ENCODE data around the gene MYT1.

Gene MYT1

GRCh38 chr20:64140061-64140931 is 24.0 kb upstream of the MYT1 start:
- no peak for DNase-seq

GRCh38 chr20:64140956-64141355 is 23.3 kb upstream of the MYT1 start:
- no peak for DNase-seq

GRCh38 chr20:64142590-64142989 is 21.7 kb upstream of the MYT1 start:
- DNase-seq: no peak

- no peak for DNase-seq
Measured at GRCh38 chr20:64143018-64143801, 21.0 kb upstream of the MYT1 start.

GRCh38 chr20:64144144-64144912 is 19.9 kb upstream of the MYT1 start:
- no peak for DNase-seq

GRCh38 chr20:64145458-64146300 is 18.6 kb upstream of the MYT1 start:
- peak; percentile 6 for DNase-seq

- DNase-seq: no peak
Measured at GRCh38 chr20:64146301-64146935, 17.8 kb upstream of the MYT1 start.

GRCh38 chr20:64146936-64147477 is 17.2 kb upstream of the MYT1 start:
- DNase-seq: no peak

GRCh38 chr20:64148581-64148980 is 15.7 kb upstream of the MYT1 start:
- DNase-seq: no peak

- DNase-seq: no peak
Measured at GRCh38 chr20:64149141-64149540, 15.1 kb upstream of the MYT1 start.

- no peak for DNase-seq
Measured at GRCh38 chr20:64149809-64150560, 14.3 kb upstream of the MYT1 start.

GRCh38 chr20:64150756-64151632 is 13.3 kb upstream of the MYT1 start:
- no peak for DNase-seq

GRCh38 chr20:64151633-64152530 is 12.4 kb upstream of the MYT1 start:
- DNase-seq: no peak

- DNase-seq: no peak
Measured at GRCh38 chr20:64152906-64153305, 11.3 kb upstream of the MYT1 start.

GRCh38 chr20:64153410-64153809 is 10.8 kb upstream of the MYT1 start:
- no peak for DNase-seq

- DNase-seq: no peak
Measured at GRCh38 chr20:64153861-64154589, 10.2 kb upstream of the MYT1 start.

GRCh38 chr20:64154590-64155257 is 9.5 kb upstream of the MYT1 start:
- no peak for DNase-seq
